MM.1S (cell line): ENCODE measurements around the gene CIAO2B.

ENCODE experiments used
- CTCF ChIP-seq: fragments of 300-600 bp; sonication (generic); IDR thresholded peaks from 2 replicates; pipeline ENCODE4 v1.5.1; 2016; ENCODE audit warnings: antibody characterized with exemption, low read length, mixed read lengths
- EZH2 ChIP-seq: fragments of 300-600 bp; sonication (generic); optimal IDR thresholded peaks from 2 replicates; pipeline ENCODE3; 2017; ENCODE audit warnings: low read depth, mild to moderate bottlenecking, antibody characterized with exemption, low read length, mixed read lengths
- EZH2phosphoT487 ChIP-seq: fragments of 300-600 bp; sonication (generic); IDR thresholded peaks from 2 replicates; pipeline ENCODE4 v1.6.1; 2018; ENCODE audit warnings: antibody characterized with exemption, low read length

GRCh38 chr16:66921729-66922450 lies 12.3 kb downstream of the CIAO2B start:
- TF ChIP-seq CTCF (no peak), EZH2phosphoT487 (no peak), EZH2 (no peak)
